Uterus (tissue), 2 donors: ENCODE results near the gene SEZ6.

ENCODE experiments used
- POLR2A ChIP-seq, 2 donors: fragments of 450-650 bp; IDR thresholded peaks; one replicate each; pipeline ENCODE4 v1.6.1; 2016; ENCODE audit warnings: antibody characterized with exemption in 2 of 2, mild to moderate bottlenecking in 1 of 2, moderate library complexity in 1 of 2
- TF ChIP-seq, protein P1 (sequence below), 4 experiments: fragments of 200-600 bp in 2 of 4; fragments of 450-650 bp in 2 of 4; sonication (generic) in 2 of 4; IDR thresholded peaks; one replicate each; pipeline ENCODE4 v1.5.1; 2016 to 2019; ENCODE audit warnings: antibody characterized with exemption in 4 of 4, mild to moderate bottlenecking in 2 of 4, moderate library complexity in 1 of 4

DNA sequence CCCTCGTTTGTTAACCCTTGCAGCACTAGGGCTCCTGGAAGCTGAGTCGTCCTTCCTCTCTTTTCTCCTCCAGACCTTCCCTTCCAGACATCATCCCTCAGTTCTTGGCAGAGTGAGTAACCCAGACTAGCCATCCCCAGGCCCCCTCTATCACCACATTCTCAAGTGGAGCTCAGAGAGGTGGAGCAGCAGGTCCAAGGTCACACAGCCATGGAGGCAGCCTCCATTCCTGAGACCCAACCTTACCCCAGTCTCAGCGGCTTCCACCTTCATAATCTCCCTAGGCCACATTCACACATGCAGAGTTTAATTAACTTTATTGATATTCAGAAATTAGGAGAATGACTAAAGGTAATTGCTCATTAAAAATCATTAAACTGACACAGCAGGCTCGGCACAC, 3.0 kb downstream of the SEZ6 start:
- TF ChIP-seq, protein P1, sequence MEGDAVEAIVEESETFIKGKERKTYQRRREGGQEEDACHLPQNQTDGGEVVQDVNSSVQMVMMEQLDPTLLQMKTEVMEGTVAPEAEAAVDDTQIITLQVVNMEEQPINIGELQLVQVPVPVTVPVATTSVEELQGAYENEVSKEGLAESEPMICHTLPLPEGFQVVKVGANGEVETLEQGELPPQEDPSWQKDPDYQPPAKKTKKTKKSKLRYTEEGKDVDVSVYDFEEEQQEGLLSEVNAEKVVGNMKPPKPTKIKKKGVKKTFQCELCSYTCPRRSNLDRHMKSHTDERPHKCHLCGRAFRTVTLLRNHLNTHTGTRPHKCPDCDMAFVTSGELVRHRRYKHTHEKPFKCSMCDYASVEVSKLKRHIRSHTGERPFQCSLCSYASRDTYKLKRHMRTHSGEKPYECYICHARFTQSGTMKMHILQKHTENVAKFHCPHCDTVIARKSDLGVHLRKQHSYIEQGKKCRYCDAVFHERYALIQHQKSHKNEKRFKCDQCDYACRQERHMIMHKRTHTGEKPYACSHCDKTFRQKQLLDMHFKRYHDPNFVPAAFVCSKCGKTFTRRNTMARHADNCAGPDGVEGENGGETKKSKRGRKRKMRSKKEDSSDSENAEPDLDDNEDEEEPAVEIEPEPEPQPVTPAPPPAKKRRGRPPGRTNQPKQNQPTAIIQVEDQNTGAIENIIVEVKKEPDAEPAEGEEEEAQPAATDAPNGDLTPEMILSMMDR (IDR thresholded peaks at IDR 0.05), result no peak
- TF ChIP-seq POLR2A (IDR thresholded peaks at IDR 0.05), result no peak
